ENCODE measurements around the gene FASTKD2.

The FASTKD2 gene

GRCh38 chr2:206840999-206841398 lies 75.6 kb downstream of the FASTKD2 start:
- DNase-seq: no peak
